Pulmonary artery endothelial cell (primary cell): ENCODE results near the gene PPAN. TPM values are rescaled to one million over a fixed set of nuclear protein-coding genes. Genes with fewer than 3 reads are reported as not detected.

Experiments used
- DNase-seq: peaks from one replicate; pipeline ENCODE4 v3.0.0-alpha.2; 2011; ENCODE audit warnings: low read depth, low spot score
- total RNA-seq: library from RNA; depleted of rRNA; stranded (reverse); fragments of >200 nt; gene quantifications from 2 replicates; pipeline ENCODE4 v1.2.3, GENCODE V29; 2014

PPAN gene
- total RNA-seq, 1 donor from 2014 or later = 41.2 TPM

GRCh38 chr19:10113592-10113963 lies 7.4 kb downstream of the PPAN start:
- DNase-seq = no peak

- no peak for DNase-seq
These were observed 7.9 kb downstream of the PPAN start for GRCh38 chr19:10113964-10114650.

- no peak for DNase-seq
These were observed 8.7 kb downstream of the PPAN start for GRCh38 chr19:10114651-10115391.

GRCh38 chr19:10115392-10116084 lies 9.4 kb downstream of the PPAN start:
- no peak for DNase-seq

DNA sequence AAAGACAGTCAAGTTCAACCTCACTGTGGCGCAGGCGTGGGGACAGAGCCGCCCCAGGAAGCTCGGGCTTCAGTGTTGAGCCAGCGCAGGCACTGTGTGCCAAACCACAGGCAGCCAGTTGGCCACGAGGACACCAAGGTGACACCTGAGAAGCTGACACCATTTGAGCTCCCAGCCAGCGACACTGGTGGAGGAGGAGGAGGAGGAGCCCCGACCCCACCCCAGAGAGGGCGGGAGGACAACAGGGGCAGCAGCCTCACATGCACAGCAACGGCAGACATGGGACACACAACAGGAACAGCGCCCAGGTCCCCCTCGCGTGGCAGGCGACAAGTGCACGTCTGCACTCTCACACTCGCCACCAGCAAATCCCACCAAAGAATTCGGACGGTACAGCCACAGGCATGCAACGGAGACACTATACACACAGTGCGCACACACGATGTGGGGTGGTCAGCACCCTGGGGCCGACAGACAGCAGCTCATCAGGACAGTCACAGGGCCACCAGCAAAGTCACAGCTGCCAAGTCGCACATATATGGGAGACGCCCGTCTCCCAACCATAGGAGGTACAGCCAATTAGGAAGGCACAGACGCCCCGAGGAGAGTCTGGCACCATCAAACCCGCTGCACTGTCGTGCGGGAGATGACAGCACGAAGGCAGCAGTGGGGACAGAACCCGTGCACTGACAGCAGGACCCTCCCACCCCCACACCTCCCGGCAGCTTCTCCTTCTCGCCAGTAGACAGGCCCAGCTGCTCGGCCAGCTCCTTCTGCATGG lies 10.1 kb downstream of the PPAN start:
- no peak for DNase-seq

- no peak for DNase-seq
These were observed 10.9 kb downstream of the PPAN start for GRCh38 chr19:10116866-10117616.

- DNase-seq = no peak
These were observed 12.8 kb downstream of the PPAN start for GRCh38 chr19:10118960-10119359.

DNA sequence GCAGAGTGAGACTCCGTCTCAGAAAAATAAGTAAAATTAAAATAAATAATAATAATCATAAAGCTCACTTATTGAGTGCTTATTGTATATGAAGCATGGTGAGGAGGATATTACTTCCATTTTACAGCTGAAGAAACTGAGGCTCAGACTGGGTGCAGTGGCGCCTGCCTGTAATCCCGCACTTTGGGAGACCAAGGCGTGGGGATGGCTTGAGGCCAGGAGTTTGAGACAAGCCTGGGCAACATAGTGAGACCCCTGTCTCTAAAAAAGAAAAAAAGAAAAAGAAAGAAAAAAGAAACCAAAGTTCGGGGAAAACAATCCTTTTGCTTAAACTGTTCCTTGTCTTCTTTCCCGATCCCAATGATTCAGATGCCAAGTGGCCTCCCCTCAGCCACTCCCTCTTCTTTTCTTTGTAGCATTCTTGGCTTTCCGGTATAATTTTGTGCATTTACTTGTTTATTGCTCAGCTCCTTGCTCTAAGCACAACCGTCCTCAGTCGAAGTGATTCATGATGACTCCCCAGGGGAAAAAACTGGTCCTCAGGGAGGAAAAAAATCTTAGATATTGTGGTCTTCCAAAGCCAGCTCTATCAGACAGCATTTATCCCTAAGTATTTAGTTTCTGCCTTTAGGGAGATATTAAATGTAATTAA lies 14.5 kb downstream of the PPAN start:
- DNase-seq = peak; percentile 46

DNA sequence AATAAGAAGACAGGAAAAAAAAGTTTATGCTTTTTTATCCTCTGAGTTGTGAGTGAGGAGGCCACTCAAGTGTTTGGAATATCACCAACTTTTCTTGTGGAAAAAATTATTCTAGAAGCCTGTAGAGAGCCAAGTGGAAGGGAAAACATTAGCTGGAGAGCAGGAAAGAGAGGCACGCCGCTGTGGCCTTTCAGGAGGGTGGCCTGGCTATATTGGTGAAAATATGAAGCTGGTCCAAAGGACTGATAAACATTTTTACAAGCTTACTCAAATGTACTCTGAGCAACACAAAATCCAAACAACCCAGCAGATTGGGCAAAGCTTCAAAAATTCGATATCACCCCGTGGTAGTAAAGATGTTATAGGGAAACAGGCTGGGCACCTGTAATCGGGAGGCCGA lies 15.9 kb downstream of the PPAN start:
- DNase-seq = no peak

- no peak for DNase-seq
These were observed 18.3 kb downstream of the PPAN start for GRCh38 chr19:10124429-10124828.

DNA sequence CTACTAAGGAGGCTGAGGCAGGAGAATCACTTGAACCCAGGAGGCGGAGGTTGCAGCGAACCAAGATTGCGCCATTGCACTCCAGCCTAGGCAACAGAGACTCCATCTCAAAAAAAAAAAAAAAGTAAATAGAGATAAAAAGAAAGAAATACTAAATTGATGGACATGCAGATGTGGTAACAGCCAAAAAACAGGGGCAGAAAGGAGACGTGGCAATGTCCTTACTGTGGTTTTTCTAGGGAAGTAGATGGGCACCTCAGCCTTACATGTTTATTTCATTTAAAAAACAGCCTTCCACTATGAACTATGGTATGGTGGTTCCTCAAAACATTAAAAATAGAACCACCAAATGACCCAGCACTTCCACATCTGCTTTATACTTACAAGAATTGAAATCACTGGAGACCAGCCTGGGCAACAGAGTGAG lies 20.1 kb downstream of the PPAN start:
- DNase-seq = no peak

- DNase-seq = no peak
These were observed 26.7 kb downstream of the PPAN start for GRCh38 chr19:10132905-10133304.

DNA sequence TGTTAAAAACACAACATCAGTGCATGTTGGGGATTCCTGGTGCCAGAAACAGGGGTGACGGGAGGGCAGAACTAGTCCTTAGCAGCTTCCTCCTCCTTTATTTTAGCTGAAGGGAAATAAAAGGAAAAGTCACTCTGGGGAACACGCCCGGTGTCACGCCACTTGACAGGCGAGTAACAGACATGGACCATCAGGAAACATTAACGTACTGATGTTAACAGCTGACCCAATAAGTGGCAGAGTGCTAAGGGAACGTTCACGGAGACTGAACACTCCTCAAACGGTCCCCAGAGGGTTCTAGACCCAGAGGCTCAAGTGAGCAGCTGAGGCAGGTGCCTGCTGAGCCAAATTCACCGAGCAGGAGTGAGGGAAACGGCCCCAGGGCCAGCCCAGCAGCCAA lies 27.4 kb downstream of the PPAN start:
- DNase-seq = no peak

- DNase-seq = no peak
These were observed 27.9 kb downstream of the PPAN start for GRCh38 chr19:10134040-10134439.

DNA sequence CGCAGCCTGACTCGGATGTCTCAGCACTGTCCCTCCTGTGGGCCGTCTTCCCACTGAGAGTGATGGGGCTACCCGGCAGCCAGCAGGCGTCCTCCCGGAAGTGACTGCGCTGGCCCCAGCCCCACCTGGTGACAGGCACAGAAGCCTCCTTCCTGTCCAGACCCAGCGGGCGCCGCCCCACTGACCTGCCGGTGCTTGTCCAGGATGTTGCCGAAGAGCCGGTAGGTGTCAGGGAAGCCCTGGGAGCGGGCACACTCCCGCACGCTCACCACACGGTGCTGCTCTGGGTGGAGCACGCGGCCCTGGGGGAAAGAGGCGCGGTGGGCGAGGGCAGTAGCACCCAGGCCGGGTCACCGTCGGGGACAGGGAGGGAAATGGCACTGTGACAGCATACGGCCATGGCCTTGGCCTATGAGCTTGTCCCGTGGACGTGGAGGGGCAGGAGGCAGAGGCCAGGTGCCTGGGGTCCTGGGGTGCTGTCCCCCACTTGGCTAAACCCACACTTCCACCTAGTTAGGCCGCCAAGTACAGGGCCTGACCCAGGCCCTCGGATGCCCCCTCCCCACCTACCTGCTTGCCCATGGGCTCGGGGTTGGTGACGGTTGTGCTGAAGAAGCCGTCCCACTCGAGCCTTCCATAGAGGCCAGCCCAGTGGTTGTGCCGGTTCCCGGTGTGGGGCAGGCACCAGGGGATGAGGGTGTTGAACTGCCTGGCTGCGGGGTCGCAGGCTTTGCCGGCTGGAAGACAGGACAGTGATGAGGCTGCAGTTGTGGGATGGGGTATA lies 29.6 kb downstream of the PPAN start:
- no peak for DNase-seq

GRCh38 chr19:10136936-10137335 lies 30.8 kb downstream of the PPAN start:
- no peak for DNase-seq

DNA sequence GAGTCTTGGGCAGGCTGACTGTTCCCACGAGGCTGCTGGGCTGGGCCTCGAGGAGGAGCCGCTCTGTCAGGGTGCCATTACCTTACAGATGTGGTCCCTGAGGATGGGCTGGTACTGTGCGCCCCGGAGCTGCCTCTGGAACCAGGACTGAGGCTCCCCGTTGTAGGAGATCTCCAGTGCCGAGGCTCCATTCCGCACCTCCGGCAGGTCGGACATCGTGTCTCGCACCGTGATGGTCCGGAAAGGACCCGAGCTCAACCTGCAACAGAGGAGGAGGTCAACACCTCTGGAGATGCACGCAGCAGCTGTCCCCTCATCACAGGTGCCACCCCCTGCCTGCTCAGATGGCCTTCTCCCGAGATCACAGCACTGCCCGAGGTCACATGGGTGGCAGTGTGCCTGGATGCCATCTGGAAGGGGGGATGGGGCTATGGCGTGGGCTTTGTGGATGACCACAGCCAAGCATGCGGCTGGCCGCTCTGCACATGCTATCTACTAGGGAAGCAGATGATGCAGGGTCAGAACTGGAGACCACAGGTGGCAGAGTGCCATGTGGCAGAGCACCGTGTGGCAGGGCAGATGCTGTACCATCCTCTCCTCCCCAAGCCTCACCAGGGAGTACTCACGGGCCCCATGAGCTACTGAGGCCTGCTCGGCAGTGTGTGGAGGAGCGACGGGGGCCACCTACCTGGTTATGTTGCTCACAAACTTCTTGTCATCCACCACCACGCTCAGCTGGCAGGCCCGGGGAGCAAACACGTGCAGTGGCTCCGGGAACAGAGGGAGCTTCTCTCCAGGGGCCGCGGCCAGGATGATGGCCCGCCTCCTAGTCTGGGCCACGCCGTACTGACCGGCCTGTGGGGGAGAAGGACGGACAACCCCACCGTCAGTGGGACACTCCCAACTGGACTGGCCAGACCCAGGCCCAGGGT lies 31.9 kb downstream of the PPAN start:
- DNase-seq = no peak
